SK-N-SH (cell line): ENCODE data around the gene R3HCC1L. TPM values are rescaled to one million over a fixed set of nuclear protein-coding genes. Genes with fewer than 3 reads are reported as not detected.

ENCODE experiments used
- polyA plus RNA-seq, 3 experiments: library from polyadenylated mRNA; depleted of rRNA; stranded (reverse); fragments of >200 nt; gene quantifications; 2 replicates each; pipeline ENCODE4 v1.2.3, GENCODE V29; 2012

Gene R3HCC1L
- polyA plus RNA-seq, 1 of the 3 experiments (the other 2 are of a cell fraction): 6.0 TPM

Other genes with a start within 250 kb of the R3HCC1L start
- 0.05 and 0.18 TPM in 2 replicates for gene CRTAC1, start 104.0 kb upstream of the R3HCC1L start, polyA plus RNA-seq (2012; rRNA removed)
- 1.4 and 1.7 TPM in 2 replicates for gene LOXL4, start 133.5 kb downstream of the R3HCC1L start, polyA plus RNA-seq (2012; rRNA removed)